GM19328 (cell line): Measurements from ENCODE around the gene RBFOX2.
"Not testable (repeated sequence)": the region's sequence is repeated elsewhere in the genome, so short reads cannot be mapped to it uniquely, and the experiment has no call there.

ENCODE experiments used
- ATAC-seq: cut with Tn5 transposase; IDR thresholded peaks from one replicate; pipeline ENCODE4 v1.9.1; 2021; ENCODE audit warnings: mild to moderate bottlenecking, moderate library complexity; ENCODE audit not compliant: unreplicated experiment

RBFOX2 gene

DNA sequence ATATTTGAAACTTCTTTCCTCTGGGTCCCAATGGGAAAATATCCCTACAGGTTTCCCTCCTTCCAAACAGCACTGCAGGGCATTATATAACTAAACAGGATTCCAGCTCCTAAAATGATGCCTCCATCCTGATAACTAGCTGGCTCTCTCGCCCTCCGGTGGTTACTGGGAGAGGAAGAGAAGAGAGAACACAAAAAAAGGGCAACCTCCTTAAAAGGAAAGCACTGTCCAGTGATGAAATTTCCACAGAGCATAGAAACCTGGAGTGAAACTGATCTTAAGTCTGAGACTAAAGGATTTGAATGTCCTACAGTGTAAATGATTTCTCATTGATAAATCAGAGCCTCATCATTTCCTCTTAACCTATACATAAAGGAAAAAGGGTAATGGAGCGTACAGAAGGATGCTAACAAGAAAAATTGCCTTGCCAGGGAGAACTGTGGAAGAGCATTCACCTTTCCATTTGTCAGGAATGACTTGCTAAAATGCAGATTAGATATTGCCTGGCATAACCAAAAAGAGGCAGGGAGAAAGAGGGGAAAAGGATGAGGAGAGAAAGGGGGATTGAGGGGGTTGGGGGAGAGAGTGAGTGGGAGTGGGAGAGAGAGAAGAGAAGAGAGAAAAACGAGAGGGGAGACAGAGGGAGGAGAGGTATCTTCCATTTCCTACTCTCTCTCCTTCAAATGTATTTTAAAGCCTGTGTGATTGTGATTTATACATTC is 189.6 kb downstream of the RBFOX2 start:
- no peak for ATAC-seq

DNA sequence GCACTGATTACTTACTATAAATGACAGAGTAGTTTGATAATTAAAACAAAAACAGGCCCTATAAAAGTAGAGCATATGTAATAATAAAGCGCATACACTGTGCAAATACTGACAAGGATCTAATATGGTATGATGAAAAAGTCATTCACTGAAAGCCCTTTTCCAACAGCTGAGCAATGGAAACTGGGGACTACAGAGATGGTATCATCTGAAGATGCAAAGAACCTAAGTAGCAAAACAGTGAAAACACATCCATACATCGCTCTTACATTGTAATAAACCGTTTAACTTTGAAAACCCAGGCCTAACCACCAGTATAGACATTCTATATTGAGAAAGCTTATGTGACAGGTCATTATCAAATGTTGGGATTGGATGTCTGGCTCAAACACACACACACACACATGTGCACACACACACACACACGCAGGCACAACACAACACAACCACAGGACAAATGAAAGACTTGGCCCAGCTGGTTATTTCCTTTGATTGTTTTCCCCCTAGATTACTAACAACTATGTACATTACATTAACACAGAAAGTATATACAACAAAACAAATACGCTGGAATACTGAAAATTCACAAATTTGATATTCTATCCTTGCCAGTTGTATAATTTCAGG is 191.4 kb downstream of the RBFOX2 start:
- no peak for ATAC-seq

- ATAC-seq: no peak
These were observed 192.5 kb downstream of the RBFOX2 start for GRCh38 chr22:35835998-35836691.

DNA sequence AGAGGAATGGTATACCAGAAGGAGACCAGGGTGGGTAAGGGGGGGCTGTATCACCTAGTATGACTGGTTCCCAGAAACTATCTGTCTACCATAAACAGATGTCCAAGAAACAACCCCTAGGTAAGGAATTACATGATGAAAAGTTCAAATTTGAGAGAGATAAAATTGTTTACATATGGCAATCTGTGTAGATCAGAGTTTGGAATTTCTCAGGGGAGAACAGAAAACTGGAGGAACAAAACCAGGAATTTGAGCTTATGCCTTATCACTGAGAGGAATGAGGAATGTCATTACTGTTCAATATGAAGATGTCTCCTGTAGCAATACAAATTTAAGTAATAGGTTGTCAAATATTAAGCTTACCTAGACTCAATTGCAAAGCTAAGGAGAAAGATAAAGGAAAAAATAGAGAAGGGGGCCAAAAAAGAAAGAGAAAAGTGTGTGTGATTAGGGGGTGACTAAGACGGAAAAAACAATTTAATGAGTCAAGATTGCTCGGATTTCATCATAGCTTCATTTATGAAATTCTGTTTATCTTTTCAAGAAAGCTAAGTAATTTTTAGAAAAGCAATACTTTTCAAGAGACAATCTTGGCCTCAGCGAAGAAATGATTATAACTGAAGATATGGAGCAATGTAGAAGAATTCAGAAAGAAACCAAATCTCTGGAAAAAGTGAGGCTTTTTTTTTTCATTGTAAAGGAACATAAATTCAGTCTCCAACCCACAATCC is 193.2 kb downstream of the RBFOX2 start:
- no peak for ATAC-seq

GRCh38 chr22:35834061-35834460 is 194.6 kb downstream of the RBFOX2 start:
- ATAC-seq: no peak

DNA sequence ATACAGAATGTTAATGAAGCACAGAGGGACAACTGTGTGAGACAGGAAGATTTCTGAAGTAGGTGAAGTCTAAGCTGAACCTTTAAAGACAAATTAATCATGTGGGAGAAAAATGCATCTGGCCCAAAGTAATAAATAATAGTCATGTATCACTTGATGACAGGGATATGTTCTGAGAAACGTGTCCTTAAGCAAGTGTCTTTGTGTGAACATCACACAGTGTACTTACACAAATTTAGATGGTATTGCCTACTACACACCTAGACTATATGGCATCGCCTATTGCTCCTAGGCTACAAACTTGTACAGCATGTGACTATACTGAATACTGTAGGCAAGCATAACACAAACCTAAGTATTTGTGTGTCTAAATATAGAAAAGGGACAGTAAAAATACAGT is 198.3 kb downstream of the RBFOX2 start:
- ATAC-seq: no peak

GRCh38 chr22:35824256-35824655 is 204.4 kb downstream of the RBFOX2 start:
- ATAC-seq: no peak

DNA sequence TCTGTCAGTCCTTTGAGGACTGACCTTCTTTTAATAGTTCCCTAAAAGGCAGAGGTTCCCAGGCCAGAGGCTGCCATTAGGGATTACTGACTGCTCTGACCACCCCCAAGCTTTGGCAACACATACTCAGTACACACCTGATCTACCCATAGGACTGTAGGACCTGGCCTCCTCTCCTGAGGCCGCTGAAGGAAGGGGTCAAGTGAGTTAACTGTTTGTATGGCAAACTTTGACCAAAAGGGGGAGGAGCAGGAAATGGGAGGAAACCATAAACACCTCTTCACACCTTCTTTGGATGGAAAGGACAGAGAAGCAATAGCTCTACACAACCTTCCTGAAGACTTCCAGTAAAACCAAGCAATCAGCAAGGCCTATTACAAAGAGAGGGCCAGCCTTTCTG is 207.0 kb downstream of the RBFOX2 start:
- no peak for ATAC-seq

GRCh38 chr22:35819421-35819820 is 209.2 kb downstream of the RBFOX2 start:
- ATAC-seq: no peak

- ATAC-seq: no peak
These were observed 209.7 kb downstream of the RBFOX2 start for GRCh38 chr22:35818897-35819296.

DNA sequence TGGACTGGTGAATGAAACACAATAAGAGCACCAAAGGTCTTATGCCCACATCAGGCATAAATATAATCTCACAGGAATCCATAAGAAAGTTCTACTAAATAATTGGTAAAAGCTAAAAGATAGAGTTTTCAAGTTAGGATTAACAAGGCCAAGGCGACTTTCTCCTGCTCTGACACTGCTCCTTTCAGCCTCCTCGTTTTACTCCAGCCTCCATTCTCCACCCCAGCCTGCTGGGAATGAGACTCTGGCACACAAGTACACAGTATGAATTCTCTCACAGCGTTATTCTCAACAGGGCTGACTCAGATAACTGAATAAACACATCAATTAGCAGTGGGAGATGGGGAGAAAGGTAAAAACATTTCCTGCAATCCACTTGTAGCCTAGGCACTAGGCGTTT is 216.0 kb downstream of the RBFOX2 start:
- no peak for ATAC-seq

- ATAC-seq: no peak
These were observed 217.0 kb downstream of the RBFOX2 start for GRCh38 chr22:35811670-35812069.

DNA sequence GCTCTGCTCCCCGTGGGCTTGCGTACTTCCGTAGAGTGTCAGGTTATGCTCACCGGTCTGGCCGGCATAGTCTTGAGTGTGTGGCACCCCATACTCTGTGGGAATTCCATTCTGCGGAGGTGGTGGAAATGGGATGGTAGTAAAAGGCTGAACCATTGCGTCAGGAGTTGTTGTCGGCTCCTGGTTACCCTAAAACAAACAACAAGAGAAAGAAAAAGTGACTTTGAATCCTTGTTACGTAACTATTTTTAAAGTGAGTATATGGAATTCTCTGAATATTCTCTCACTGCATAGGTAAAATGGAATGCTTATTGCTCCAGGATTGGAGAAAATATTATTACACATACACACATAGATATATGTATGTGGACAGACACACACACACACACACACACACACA is 218.8 kb downstream of the RBFOX2 start:
- ATAC-seq: no peak

DNA sequence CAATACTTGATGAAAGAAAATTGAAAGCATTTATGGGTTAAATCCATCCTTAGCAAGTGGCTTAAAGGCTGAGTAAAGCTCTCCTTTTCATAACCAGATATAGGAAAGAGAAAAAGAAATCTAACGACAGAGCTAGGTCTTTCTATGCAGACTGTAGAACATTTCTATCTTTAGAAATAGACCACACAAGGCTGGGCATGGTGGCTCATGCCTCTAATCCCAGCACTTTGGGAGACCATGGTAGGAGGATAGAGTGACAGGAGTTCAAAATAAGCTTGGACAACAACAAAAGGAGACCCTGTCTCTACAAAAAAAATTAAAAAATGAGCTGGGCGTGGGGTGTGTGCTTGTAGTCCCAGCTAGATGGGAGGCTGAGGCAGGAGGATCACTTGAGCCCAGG is 220.2 kb downstream of the RBFOX2 start:
- ATAC-seq: no peak

GRCh38 chr22:35806668-35807067 is 222.0 kb downstream of the RBFOX2 start:
- ATAC-seq: not testable (repeated sequence)

DNA sequence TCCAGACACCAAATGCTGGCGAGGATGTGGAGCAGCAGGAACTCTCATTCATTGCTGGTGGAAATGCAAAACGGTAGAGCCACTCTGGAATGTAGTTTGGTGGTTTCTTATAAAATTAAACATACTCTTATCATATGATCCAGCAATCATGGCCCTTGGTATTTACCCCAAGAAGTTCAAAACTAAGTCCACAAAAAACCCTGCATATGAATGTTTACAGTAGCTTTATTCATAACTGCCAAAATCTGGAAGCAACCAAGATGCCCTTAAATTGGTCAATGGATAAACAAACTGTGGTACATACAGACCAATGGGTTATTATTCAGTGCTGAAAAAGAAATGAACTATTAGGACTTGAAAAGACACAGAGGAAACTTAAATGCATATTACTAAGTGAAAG is 223.2 kb downstream of the RBFOX2 start:
- ATAC-seq: no peak

DNA sequence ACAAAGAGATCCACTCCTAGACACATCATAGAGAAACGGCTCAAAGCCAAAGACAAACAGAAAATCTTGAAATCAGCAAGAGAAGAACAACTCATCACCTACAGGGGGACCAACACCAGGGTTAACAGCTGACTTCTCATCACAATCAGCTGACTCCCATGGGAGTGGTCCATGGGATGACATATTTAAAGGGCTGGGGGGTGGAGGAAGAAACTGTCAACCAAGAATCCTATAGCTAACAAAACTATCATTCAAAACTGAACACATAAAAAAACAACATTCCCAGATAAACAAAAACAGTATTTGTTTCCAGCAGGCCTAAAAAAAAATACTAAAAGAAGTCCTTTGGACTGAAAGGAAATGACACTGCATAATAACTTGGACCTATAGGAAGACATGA is 224.2 kb downstream of the RBFOX2 start:
- ATAC-seq: no peak

GRCh38 chr22:35802885-35803284 is 225.7 kb downstream of the RBFOX2 start:
- ATAC-seq: no peak

GRCh38 chr22:35801301-35801700 is 227.3 kb downstream of the RBFOX2 start:
- not testable (repeated sequence) for ATAC-seq

GRCh38 chr22:35799150-35799549 is 229.5 kb downstream of the RBFOX2 start:
- no peak for ATAC-seq

GRCh38 chr22:35797411-35797810 is 231.2 kb downstream of the RBFOX2 start:
- ATAC-seq: no peak
